CD4-positive, alpha-beta T cell treated with Interleukin-12 subunit alpha and Interleukin-12 subunit beta, for 1 hour (primary cell): ENCODE data around the gene TRMT61B.

ENCODE experiments used
- DNase-seq: peaks from one replicate; pipeline ENCODE4 v3.0.0-alpha.2; 2020

TRMT61B gene

GRCh38 chr2:28870146-28870891 is at the start of gene TRMT61B:
Gene TRMT61B, minus strand, starts transcription at chr2:28870309. Its CDS starts 32 bp downstream, at chr2:28870277.
- DNase-seq: peak; percentile 96

- DNase-seq: no peak
These were observed 45.8 kb upstream of the TRMT61B start for GRCh38 chr2:28915939-28916338.

GRCh38 chr2:28909655-28910353 is 39.7 kb upstream of the TRMT61B start:
- DNase-seq: no peak

GRCh38 chr2:28908172-28908571 is 38.1 kb upstream of the TRMT61B start:
- no peak for DNase-seq

GRCh38 chr2:28906821-28907220 is 36.7 kb upstream of the TRMT61B start:
- no peak for DNase-seq

GRCh38 chr2:28906376-28906775 is 36.3 kb upstream of the TRMT61B start:
- no peak for DNase-seq

- no peak for DNase-seq
These were observed 35.4 kb upstream of the TRMT61B start for GRCh38 chr2:28905533-28905932.

- no peak for DNase-seq
These were observed 34.8 kb upstream of the TRMT61B start for GRCh38 chr2:28904802-28905457.

- no peak for DNase-seq
These were observed 34.2 kb upstream of the TRMT61B start for GRCh38 chr2:28904295-28904694.

- DNase-seq: no peak
These were observed 32.5 kb upstream of the TRMT61B start for GRCh38 chr2:28902584-28902983.

- no peak for DNase-seq
These were observed 31.7 kb upstream of the TRMT61B start for GRCh38 chr2:28901841-28902240.

GRCh38 chr2:28901202-28901601 is 31.1 kb upstream of the TRMT61B start:
- no peak for DNase-seq

GRCh38 chr2:28898048-28898447 is 27.9 kb upstream of the TRMT61B start:
- DNase-seq: no peak

- DNase-seq: no peak
These were observed 26.8 kb upstream of the TRMT61B start for GRCh38 chr2:28896906-28897305.

GRCh38 chr2:28895189-28895893 is 25.2 kb upstream of the TRMT61B start:
- DNase-seq: peak; percentile 39

GRCh38 chr2:28894470-28895188 is 24.5 kb upstream of the TRMT61B start, which contains the start of gene WDR43:
Gene WDR43, plus strand, starts transcription at chr2:28894667. Its CDS starts 32 bp downstream, at chr2:28894699.
- peak; percentile 98 for DNase-seq

- DNase-seq: no peak
These were observed 23.4 kb upstream of the TRMT61B start for GRCh38 chr2:28893488-28893887.

- no peak for DNase-seq
These were observed 10.1 kb upstream of the TRMT61B start for GRCh38 chr2:28880193-28880592.

- no peak for DNase-seq
These were observed 1.5 kb upstream of the TRMT61B start for GRCh38 chr2:28871620-28872019.

GRCh38 chr2:28869494-28870145 is 489 bp downstream of the TRMT61B start:
- DNase-seq: peak; percentile 26

- DNase-seq: no peak
These were observed 1.5 kb downstream of the TRMT61B start for GRCh38 chr2:28868611-28869010.

- no peak for DNase-seq
These were observed 14.1 kb downstream of the TRMT61B start for GRCh38 chr2:28855977-28856376.
